BJ (cell line): ENCODE results near the gene MYADML2. TPM values are rescaled to one million over a fixed set of nuclear protein-coding genes. Genes with fewer than 3 reads are reported as not detected.

Source experiments
- CTCF ChIA-PET: fragments of 350-600 bp; formaldehyde crosslinking; extraction: SDS; loops from one replicate; lab custom pipeline; 2021; ENCODE audit warnings: antibody characterized with exemption, inconsistent platforms; lab: Yijun Ruan, JAX
- POLR2A ChIA-PET: fragments of 300-600 bp; sonication (Branson Sonifier 250); formaldehyde crosslinking; extraction: SDS; loops from one replicate; lab custom pipeline; 2021; ENCODE audit warnings: antibody characterized with exemption; lab: Charles Lee
- DNase-seq: peaks from one replicate; pipeline ENCODE4 v3.0.0-alpha.2; 2011; ENCODE audit warnings: low read depth
- H3K27me3 ChIP-seq: 2 replicates; pipeline ENCODE4 v1.6.0; 2011; ENCODE audit warnings: low read length; ENCODE audit not compliant: control insufficient read depth, insufficient read depth
- H3K36me3 ChIP-seq: 2 replicates; pipeline ENCODE4 v1.5.1; 2011; ENCODE audit warnings: low read length; ENCODE audit not compliant: control insufficient read depth, insufficient read depth
- H3K4me3 ChIP-seq: 2 replicates; pipeline ENCODE4 v1.5.1; 2011; ENCODE audit warnings: low read depth, mild to moderate bottlenecking, control low read depth, low read length
- polyA plus RNA-seq: library from polyadenylated mRNA; depleted of rRNA; stranded (reverse); fragments of >200 nt; gene quantifications from 2 replicates; pipeline ENCODE4 v1.2.3, GENCODE V29; 2011
- TF ChIP-seq, protein P1 (sequence below): IDR thresholded peaks from 2 replicates; pipeline ENCODE4 v1.5.1; 2011; ENCODE audit warnings: low read depth, mild to moderate bottlenecking, control low read depth, inconsistent platforms, low read length, moderate library complexity; ENCODE audit not compliant: insufficient read depth

Gene MYADML2
- polyA plus RNA-seq, 1 experiment, result not detected

DNA sequence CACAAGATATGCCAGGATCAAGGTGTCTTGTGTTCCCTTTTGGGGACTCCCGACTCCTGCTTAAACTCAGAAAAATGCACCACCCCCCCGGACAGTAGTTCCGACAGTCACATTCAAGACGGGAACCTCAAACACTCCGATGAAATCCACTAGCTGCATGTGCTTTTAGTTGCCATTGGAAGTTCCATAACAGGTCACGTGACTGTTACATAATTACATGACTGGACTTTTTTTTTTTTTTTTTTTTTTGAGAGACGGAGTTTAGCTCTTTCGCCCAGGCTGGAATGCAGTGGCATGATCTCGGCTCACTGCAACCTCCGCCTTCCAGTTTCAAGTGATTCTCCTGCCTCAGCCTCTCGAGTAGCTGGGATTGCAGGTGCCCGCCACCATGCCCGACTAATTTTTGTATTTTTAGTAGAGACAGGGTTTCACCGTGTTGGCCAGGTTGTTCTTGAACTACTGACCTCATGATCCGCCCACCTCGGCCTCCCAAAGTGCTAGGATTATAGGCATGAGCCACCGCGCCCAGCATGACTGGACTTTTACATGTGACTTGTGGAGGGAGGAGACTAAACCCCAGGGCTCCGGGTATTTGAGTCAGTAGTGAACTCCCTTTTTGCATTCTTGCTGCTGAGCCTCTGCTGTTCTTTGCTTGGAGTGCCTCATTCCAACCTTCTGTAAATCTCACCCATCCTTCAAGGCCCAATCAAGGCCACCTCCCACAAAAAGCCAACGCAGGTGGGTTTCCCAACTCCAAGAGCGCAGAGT lies 30.6 kb downstream of the MYADML2 start:
- peaks cover 45% of the 10 kb centered on the region for H3K36me3 ChIP-seq
- ChIA-PET CTCF (interaction anchor here (1.2 kb wide), 1 partner anchor 241 kb away, joined by 3 read pairs; no protein-coding TSS in a partner anchor), POLR2A (no interaction called here)
- no peaks in the 10 kb centered on the region for H3K27me3 ChIP-seq
- TF ChIP-seq, protein P1, sequence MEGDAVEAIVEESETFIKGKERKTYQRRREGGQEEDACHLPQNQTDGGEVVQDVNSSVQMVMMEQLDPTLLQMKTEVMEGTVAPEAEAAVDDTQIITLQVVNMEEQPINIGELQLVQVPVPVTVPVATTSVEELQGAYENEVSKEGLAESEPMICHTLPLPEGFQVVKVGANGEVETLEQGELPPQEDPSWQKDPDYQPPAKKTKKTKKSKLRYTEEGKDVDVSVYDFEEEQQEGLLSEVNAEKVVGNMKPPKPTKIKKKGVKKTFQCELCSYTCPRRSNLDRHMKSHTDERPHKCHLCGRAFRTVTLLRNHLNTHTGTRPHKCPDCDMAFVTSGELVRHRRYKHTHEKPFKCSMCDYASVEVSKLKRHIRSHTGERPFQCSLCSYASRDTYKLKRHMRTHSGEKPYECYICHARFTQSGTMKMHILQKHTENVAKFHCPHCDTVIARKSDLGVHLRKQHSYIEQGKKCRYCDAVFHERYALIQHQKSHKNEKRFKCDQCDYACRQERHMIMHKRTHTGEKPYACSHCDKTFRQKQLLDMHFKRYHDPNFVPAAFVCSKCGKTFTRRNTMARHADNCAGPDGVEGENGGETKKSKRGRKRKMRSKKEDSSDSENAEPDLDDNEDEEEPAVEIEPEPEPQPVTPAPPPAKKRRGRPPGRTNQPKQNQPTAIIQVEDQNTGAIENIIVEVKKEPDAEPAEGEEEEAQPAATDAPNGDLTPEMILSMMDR, result no peak
- no peak for DNase-seq
- peak overlapping the region; percentile 59 for H3K4me3 ChIP-seq

DNA sequence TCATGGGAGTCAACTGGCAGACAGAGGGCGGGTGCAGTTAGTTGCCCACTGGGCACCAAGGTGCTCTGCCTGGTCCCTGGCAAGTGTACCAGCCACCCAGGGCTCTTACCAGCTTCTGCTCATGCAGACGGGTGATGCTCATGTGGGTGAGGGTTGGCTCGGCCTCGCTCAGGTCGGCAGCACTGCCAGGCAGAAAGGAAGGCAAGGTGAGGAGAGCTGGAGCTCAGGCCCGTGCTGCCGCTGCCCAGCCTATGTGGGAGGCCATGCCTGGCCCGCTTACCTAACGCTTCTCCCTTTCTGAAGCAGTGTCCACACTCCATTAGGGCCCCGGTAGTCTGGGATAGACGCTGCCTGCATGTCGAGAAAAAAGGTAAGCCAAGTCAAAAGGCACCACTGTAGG lies 31.7 kb downstream of the MYADML2 start:
- CTCF ChIA-PET, result no interaction called here

DNA sequence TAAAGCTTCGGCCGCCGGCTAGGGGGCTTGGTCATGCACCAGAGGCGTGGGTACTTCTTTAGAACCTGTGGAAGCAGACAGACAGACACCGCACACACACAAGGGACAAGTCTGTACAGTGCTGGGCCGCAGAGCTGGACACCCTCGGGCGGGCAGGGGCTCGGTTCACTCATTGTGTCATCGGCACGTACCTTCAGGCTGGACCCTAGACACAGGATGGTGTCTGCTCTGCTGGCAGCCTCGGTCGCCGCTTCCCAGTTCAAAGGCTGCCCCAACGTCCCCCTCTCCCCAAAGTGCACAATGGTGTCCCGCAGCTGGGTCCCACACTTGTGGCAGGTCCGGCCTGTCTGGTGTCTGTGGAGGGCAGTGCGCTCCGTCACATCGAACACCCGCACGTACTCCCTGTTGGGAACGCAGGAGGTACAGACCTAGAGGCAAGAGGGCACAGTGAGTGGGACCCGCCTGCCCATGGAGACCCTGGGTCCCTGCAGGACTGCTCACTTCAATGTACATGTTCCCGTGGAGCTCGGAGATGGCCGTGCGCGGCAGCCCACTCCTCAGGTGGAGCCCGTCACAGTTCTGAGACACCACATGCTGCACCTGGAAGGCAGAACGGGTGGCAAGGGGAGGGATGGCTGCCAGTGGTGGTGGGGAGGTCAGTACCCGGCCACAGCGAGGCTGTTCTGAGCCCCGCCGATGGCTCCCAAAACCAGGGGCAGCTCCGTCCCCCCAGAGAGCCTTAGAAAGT lies 32.8 kb downstream of the MYADML2 start:
- Histone ChIP-seq H3K4me3 (no peak overlapping the region), H3K27me3 (no peaks in the 10 kb centered on the region), H3K36me3 (peaks cover 36% of the 10 kb centered on the region)
- TF ChIP-seq, protein P1, result no peak
- POLR2A ChIA-PET, result no interaction called here
- CTCF ChIA-PET, result no interaction called here
- no peak for DNase-seq

More for the DNA sequence above, 31.7 kb downstream of the MYADML2 start:
- no peak for DNase-seq
- Histone ChIP-seq H3K4me3 (no peak overlapping the region), H3K36me3 (peaks cover 36% of the 10 kb centered on the region), H3K27me3 (no peaks in the 10 kb centered on the region)
- POLR2A ChIA-PET, result no interaction called here
- TF ChIP-seq, protein P1, result no peak

DNA sequence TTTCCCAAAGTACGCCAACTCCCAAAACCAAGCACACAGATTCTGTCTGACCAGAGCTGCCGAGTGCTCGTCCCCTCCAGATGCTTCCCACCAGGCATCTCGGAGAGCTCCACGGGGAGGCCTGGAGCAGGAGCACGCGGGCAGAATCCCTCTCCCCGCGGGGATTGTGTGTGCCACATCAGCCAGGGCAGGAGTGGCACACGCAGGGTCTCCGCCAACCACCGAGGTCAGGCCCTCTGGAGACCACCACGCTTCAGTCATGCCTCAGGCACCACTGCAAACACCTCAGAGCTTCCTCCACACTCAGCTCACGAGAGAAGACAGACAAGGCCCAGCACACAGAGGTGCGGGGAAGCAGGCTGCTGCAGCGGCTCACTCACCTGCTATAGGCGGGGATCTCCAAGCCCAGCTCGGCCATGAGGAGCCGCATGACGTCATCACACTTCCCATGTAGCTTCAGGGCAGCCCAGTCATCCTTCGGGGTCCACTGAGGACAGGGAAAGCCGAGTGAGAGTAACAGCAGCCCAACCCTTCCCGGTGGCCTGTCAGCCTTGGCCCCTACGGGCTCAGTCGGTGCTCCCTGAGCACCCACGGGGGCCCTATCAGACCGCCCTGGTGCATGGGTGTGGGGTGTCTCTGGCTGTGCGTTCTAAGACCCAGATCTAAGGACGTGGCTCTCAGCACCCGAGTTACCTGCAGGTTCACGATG lies 33.5 kb downstream of the MYADML2 start:
- Histone ChIP-seq H3K27me3 (no peaks in the 10 kb centered on the region), H3K36me3 (peaks cover 32% of the 10 kb centered on the region), H3K4me3 (no peak overlapping the region)
- CTCF ChIA-PET, result interaction anchor here (0.6 kb wide), 1 partner anchor 15 kb away, joined by 3 read pairs; no protein-coding TSS in a partner anchor
- POLR2A ChIA-PET, result no interaction called here
- TF ChIP-seq, protein P1, result no peak
- DNase-seq, result no peak
